ENCODE data around the gene USF1. TPM values are rescaled to one million over a fixed set of nuclear protein-coding genes. Genes with fewer than 3 reads are reported as not detected.
A peak's percentile ranks its signal among the peaks of the same experiment; 100 is the strongest.
"Not testable (repeated sequence)": the region's sequence is repeated elsewhere in the genome, so short reads cannot be mapped to it uniquely, and the experiment has no call there.

The USF1 gene
- total and polyA plus RNA-seq, 4 donors, result 67.5 to 95.1 (median 73.5) TPM

- Histone ChIP-seq H3K9ac (ENCODE audit: insufficient read depth in 1 of 2, low read length in 2 of 2) (peak overlapping the region; percentile 92 to 95), H3K27ac (ENCODE audit: low read depth in 1 of 2, low read length in 1 of 2) (peak overlapping the region; percentile 39 to 95), H3K27me3 (ENCODE audit: control insufficient read depth in 3 of 3, insufficient read depth in 3 of 3, low read length in 2 of 3) (peaks cover 0 to 22% (median 21%) of the 10 kb centered on the region in 3 donors), H3K36me3 (ENCODE audit: control insufficient read depth in 4 of 4, insufficient read depth in 4 of 4, low read length in 4 of 4) (no peaks in the 10 kb centered on the region), H3K9me3 (ENCODE audit: control insufficient read depth in 4 of 4, insufficient read depth in 3 of 4, low read length in 3 of 4) (no peaks in the 10 kb centered on the region), H3K4me3 (peak overlapping the region; percentile 49), H3K4me1 (ENCODE audit: control insufficient read depth in 5 of 5, insufficient read depth in 5 of 5, low read length in 5 of 5) (peaks cover 0 to 13% (median 8%) of the 10 kb centered on the region in 5 donors)
- no peak for TF ChIP-seq CTCF (IDR thresholded peaks at IDR 0.05; ENCODE audit: control extremely low read depth, extremely low read depth)
- no peak for ATAC-seq (ENCODE audit: insufficient read depth, low FRiP score)
- 9 to 10% methylated on average over 10 of the region's 10 CpGs for WGBS, 2 donors
- peak; percentile 17 to 51 (median 43) for DNase-seq
These were observed 25.9 kb downstream of the USF1 start for GRCh38 chr1:161019751-161020495.

GRCh38 chr1:161019111-161019660 is 26.6 kb downstream of the USF1 start:
- peak overlapping the region in 1 of 2 donors; percentile 61 for H3K27ac ChIP-seq (ENCODE audit: low read depth in 1 of 2, low read length in 1 of 2)
- H3K9me3 ChIP-seq (ENCODE audit: control insufficient read depth in 4 of 4, insufficient read depth in 3 of 4, low read length in 3 of 4); H3K36me3 ChIP-seq (ENCODE audit: control insufficient read depth in 4 of 4, insufficient read depth in 4 of 4, low read length in 4 of 4); DNase-seq; H3K4me3 ChIP-seq; ATAC-seq (ENCODE audit: insufficient read depth, low FRiP score): not testable (repeated sequence)
- H3K27me3 ChIP-seq (ENCODE audit: control insufficient read depth in 3 of 3, insufficient read depth in 3 of 3, low read length in 2 of 3), result peaks cover 0 to 22% (median 21%) of the 10 kb centered on the region in 3 donors
- H3K4me1 ChIP-seq (ENCODE audit: control insufficient read depth in 5 of 5, insufficient read depth in 5 of 5, low read length in 5 of 5), result peaks cover 0 to 16% (median 9%) of the 10 kb centered on the region in 5 donors
- H3K9ac ChIP-seq (ENCODE audit: insufficient read depth in 1 of 2, low read length in 2 of 2), result peak overlapping the region in 1 of 2 donors; percentile 92
- WGBS, 2 donors, result 48 to 61% methylated on average over 15 of the region's 15 CpGs

- H3K9me3 ChIP-seq (ENCODE audit: control insufficient read depth in 4 of 4, insufficient read depth in 3 of 4, low read length in 3 of 4), result no peaks in the 10 kb centered on the region
- no peak for DNase-seq
- H3K27ac ChIP-seq (ENCODE audit: low read depth in 1 of 2, low read length in 1 of 2), result peak overlapping the region in 1 of 2 donors; percentile 76
- peaks cover 0 to 22% (median 11%) of the 10 kb centered on the region in 5 donors for H3K4me1 ChIP-seq (ENCODE audit: control insufficient read depth in 5 of 5, insufficient read depth in 5 of 5, low read length in 5 of 5)
- no peak overlapping the region for H3K9ac ChIP-seq (ENCODE audit: insufficient read depth in 1 of 2, low read length in 2 of 2)
- H3K36me3 ChIP-seq (ENCODE audit: control insufficient read depth in 4 of 4, insufficient read depth in 4 of 4, low read length in 4 of 4), result no peaks in the 10 kb centered on the region
- TF ChIP-seq CTCF (IDR thresholded peaks at IDR 0.05; ENCODE audit: control extremely low read depth, extremely low read depth), result no peak
- H3K27me3 ChIP-seq (ENCODE audit: control insufficient read depth in 3 of 3, insufficient read depth in 3 of 3, low read length in 2 of 3), result peaks cover 0 to 22% (median 21%) of the 10 kb centered on the region in 3 donors
- H3K4me3 ChIP-seq, result no peak overlapping the region
- 76 to 79% methylated on average over 1 of the region's 1 CpG for WGBS, 2 donors
- no peak for ATAC-seq (ENCODE audit: insufficient read depth, low FRiP score)
These were observed 27.2 kb downstream of the USF1 start for GRCh38 chr1:161018631-161018930.

- Histone ChIP-seq H3K36me3 (ENCODE audit: control insufficient read depth in 4 of 4, insufficient read depth in 4 of 4, low read length in 4 of 4) (no peaks in the 10 kb centered on the region), H3K27me3 (ENCODE audit: control insufficient read depth in 3 of 3, insufficient read depth in 3 of 3, low read length in 2 of 3) (peaks cover 0 to 22% (median 21%) of the 10 kb centered on the region in 3 donors), H3K27ac (ENCODE audit: low read depth in 1 of 2, low read length in 1 of 2) (peak overlapping the region in 1 of 2 donors; percentile 76), H3K4me3 (no peak overlapping the region), H3K9ac (ENCODE audit: insufficient read depth in 1 of 2, low read length in 2 of 2) (no peak overlapping the region), H3K9me3 (ENCODE audit: control insufficient read depth in 4 of 4, insufficient read depth in 3 of 4, low read length in 3 of 4) (no peaks in the 10 kb centered on the region), H3K4me1 (ENCODE audit: control insufficient read depth in 5 of 5, insufficient read depth in 5 of 5, low read length in 5 of 5) (peaks cover 0 to 28% (median 17%) of the 10 kb centered on the region in 5 donors)
- TF ChIP-seq CTCF (IDR thresholded peaks at IDR 0.05; ENCODE audit: control extremely low read depth, extremely low read depth), result no peak
- no peak for DNase-seq
- peak; percentile 6 for ATAC-seq (ENCODE audit: insufficient read depth, low FRiP score)
- WGBS, 2 donors, result 65 to 72% methylated on average over 5 of the region's 5 CpGs
These were observed 27.8 kb downstream of the USF1 start for GRCh38 chr1:161017756-161018630.

GRCh38 chr1:161017181-161017580 is 28.6 kb downstream of the USF1 start:
- H3K27ac ChIP-seq (ENCODE audit: low read depth in 1 of 2, low read length in 1 of 2), result peak overlapping the region in 1 of 2 donors; percentile 76
- H3K36me3 ChIP-seq (ENCODE audit: control insufficient read depth in 4 of 4, insufficient read depth in 4 of 4, low read length in 4 of 4); DNase-seq; ATAC-seq (ENCODE audit: insufficient read depth, low FRiP score); H3K9me3 ChIP-seq (ENCODE audit: control insufficient read depth in 4 of 4, insufficient read depth in 3 of 4, low read length in 3 of 4); H3K4me3 ChIP-seq; H3K9ac ChIP-seq (ENCODE audit: insufficient read depth in 1 of 2, low read length in 2 of 2): not testable (repeated sequence)
- H3K4me1 ChIP-seq (ENCODE audit: control insufficient read depth in 5 of 5, insufficient read depth in 5 of 5, low read length in 5 of 5), result peaks cover 0 to 28% (median 17%) of the 10 kb centered on the region in 5 donors
- peaks cover 0 to 22% (median 19%) of the 10 kb centered on the region in 3 donors for H3K27me3 ChIP-seq (ENCODE audit: control insufficient read depth in 3 of 3, insufficient read depth in 3 of 3, low read length in 2 of 3)
- 61 to 85% methylated on average over 6 of the region's 7 CpGs for WGBS, 2 donors

All from lung (tissue), 12 donors.